ENCODE data around the gene MYOT. TPM values are rescaled to one million over a fixed set of nuclear protein-coding genes. Genes with fewer than 3 reads are reported as not detected.
"Not testable (repeated sequence)": the region's sequence is repeated elsewhere in the genome, so short reads cannot be mapped to it uniquely, and the experiment has no call there.

The MYOT gene
- polyA plus RNA-seq, 10 donors, result 120 to 384 (median 266) TPM

GRCh38 chr5:137845472-137845871 lies 22.2 kb upstream of the MYOT start:
- peak in 2 of 3 donors; percentile 30 to 57 for DNase-seq

GRCh38 chr5:137847687-137848086 lies 20.0 kb upstream of the MYOT start:
- DNase-seq, result no peak

GRCh38 chr5:137853165-137853564 lies 14.5 kb upstream of the MYOT start:
- not testable (repeated sequence) for DNase-seq

GRCh38 chr5:137856201-137856600 lies 11.5 kb upstream of the MYOT start:
- no peak for DNase-seq

GRCh38 chr5:137856916-137857862 lies 10.5 kb upstream of the MYOT start:
- DNase-seq, result no peak

GRCh38 chr5:137858223-137858916 lies 9.3 kb upstream of the MYOT start:
- DNase-seq, result no peak

- DNase-seq, result no peak
These were observed 8.7 kb upstream of the MYOT start for GRCh38 chr5:137858954-137859353.

GRCh38 chr5:137862251-137862650 lies 5.4 kb upstream of the MYOT start:
- DNase-seq, result no peak

- DNase-seq, result not testable (repeated sequence)
These were observed 4.0 kb upstream of the MYOT start for GRCh38 chr5:137863653-137864052.

- no peak for DNase-seq
These were observed 895 bp upstream of the MYOT start for GRCh38 chr5:137866541-137867388.

GRCh38 chr5:137870647-137871339 lies 3.1 kb downstream of the MYOT start:
- no peak for DNase-seq

- DNase-seq, result no peak
These were observed 3.9 kb downstream of the MYOT start for GRCh38 chr5:137871571-137871970.

- DNase-seq, result no peak
These were observed 4.8 kb downstream of the MYOT start for GRCh38 chr5:137872466-137872865.

GRCh38 chr5:137876101-137876500 lies 8.4 kb downstream of the MYOT start:
- DNase-seq, result no peak

- no peak for DNase-seq
These were observed 12.7 kb downstream of the MYOT start for GRCh38 chr5:137880313-137880712.

GRCh38 chr5:137887831-137888230 lies 20.2 kb downstream of the MYOT start:
- peak in 1 of 3 donors; percentile 13 for DNase-seq

- DNase-seq, result no peak
These were observed 20.8 kb downstream of the MYOT start for GRCh38 chr5:137888466-137888862.

GRCh38 chr5:137888863-137889759 lies 21.5 kb downstream of the MYOT start, which contains the start of gene PKD2L2:
PKD2L2 (plus strand) TSS chr5:137889457; CDS start chr5:137889492, 35 bp downstream.
- DNase-seq, result peak; percentile 85 to 95 (median 89)

- no peak for DNase-seq
These were observed 23.2 kb downstream of the MYOT start for GRCh38 chr5:137890845-137891244.

- no peak for DNase-seq
These were observed 24.2 kb downstream of the MYOT start for GRCh38 chr5:137891849-137892248.
